ENCODE measurements around the gene PDX1. TPM values are rescaled to one million over a fixed set of nuclear protein-coding genes. Genes with fewer than 3 reads are reported as not detected.

The PDX1 gene
- polyA plus RNA-seq, 1 of the 3 experiments (the other 2 are of a cell fraction), result not detected

- 24% methylated on average over 32 of the region's 45 CpGs for WGBS (ENCODE audit: low lambda C conversion rate)
- Histone ChIP-seq H3K36me3 (replicated peaks in 1 of 2; ENCODE audit: control insufficient read depth in 1 of 2, insufficient read depth in 2 of 2, low read length in 1 of 2) (no peaks in the 10 kb centered on the region), H3K4me3 (ENCODE audit: low read depth in 2 of 2, low read length in 1 of 2) (no peak overlapping the region), H3K79me2 (ENCODE audit: insufficient read depth) (no peaks in the 10 kb centered on the region), H3F3A (replicated peaks; ENCODE audit: insufficient read depth) (no peaks in the 10 kb centered on the region), H4K20me1 (ENCODE audit: insufficient read depth) (no peaks in the 10 kb centered on the region), H2AFZ (ENCODE audit: low read depth) (no peak overlapping the region), H3K27ac (ENCODE audit: low read depth in 2 of 2, low read length in 1 of 2) (no peak overlapping the region), H3K27me3 (ENCODE audit: insufficient read depth) (peaks cover 86% of the 10 kb centered on the region), H3K9me3 (no peaks in the 10 kb centered on the region), H3K4me2 (no peak overlapping the region), H3K9ac (no peak overlapping the region), H3K9me2 (no peaks in the 10 kb centered on the region), H3K4me1 (ENCODE audit: control insufficient read depth in 1 of 2, insufficient read depth in 2 of 2, low read depth in 1 of 2, low read length in 1 of 2) (no peaks in the 10 kb centered on the region)
- TF ChIP-seq EZH2phosphoT487 (IDR thresholded peaks at IDR 0.05; ENCODE audit: borderline replicate concordance, low read depth), result peak; percentile 43; the same call in 1 of the 2 replicates
- TF ChIP-seq IRF3 (IDR thresholded peaks at IDR 0.05; ENCODE audit: low read depth, low read length), result no peak
- POLR2A ChIA-PET, result no interaction called here
- CTCF ChIA-PET, result interaction anchor here (1.1 to 2.7 kb wide), 3 partner anchors 12 to 140 kb away, joined by 3 to 13 read pairs (median 9); no protein-coding TSS in a partner anchor
- peak; percentile 64 for DNase-seq
Observed at GRCh38 chr13:27965740-27966640, 46.2 kb downstream of the PDX1 start.

DNA sequence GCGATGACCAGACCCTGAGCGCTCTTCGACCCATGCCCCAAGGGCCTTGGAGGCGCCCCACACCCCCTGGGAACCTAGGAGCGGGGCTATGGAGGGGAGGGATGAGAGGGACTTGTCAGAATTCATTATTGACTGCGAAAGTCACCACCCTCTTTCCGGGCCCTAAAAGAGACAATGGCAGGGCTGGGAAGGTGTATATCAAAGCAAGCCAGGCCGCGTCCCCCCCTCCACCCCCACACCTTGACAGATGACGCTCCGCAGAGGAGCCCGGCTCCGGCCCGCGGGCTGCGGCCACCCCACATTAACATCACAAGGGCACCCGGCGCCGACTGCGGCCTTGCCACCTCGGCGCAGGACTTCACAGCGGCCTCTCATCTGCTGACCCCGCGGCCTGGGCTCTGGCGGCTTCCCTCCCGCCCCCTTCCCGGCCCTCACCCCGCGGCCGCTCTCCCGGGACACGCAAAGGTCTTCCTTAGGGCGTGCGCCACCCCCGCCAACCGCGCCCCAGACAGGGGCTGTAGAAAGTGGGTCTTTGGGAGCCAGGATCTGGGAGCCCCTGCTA lies 46.9 kb downstream of the PDX1 start:
- no peaks in the 10 kb centered on the region for H3K4me1 ChIP-seq (ENCODE audit: control insufficient read depth in 1 of 2, insufficient read depth in 2 of 2, low read depth in 1 of 2, low read length in 1 of 2)
- no peaks in the 10 kb centered on the region for H3K9me2 ChIP-seq
- H3K27me3 ChIP-seq (ENCODE audit: insufficient read depth), result peaks cover 86% of the 10 kb centered on the region
- H3K4me2 ChIP-seq, result no peak overlapping the region
- no peak overlapping the region for H3K4me3 ChIP-seq (ENCODE audit: low read depth in 2 of 2, low read length in 1 of 2)
- no peaks in the 10 kb centered on the region for H4K20me1 ChIP-seq (ENCODE audit: insufficient read depth)
- POLR2A ChIA-PET, result no interaction called here
- peak; percentile 44 for DNase-seq
- H3K79me2 ChIP-seq (ENCODE audit: insufficient read depth), result no peaks in the 10 kb centered on the region
- CTCF ChIA-PET, result interaction anchor here (1.1 to 2.7 kb wide), 2 partner anchors 13 kb away, joined by 7 to 13 read pairs; no protein-coding TSS in a partner anchor
- H3K9me3 ChIP-seq, result no peaks in the 10 kb centered on the region
- no peak overlapping the region for H3K27ac ChIP-seq (ENCODE audit: low read depth in 2 of 2, low read length in 1 of 2)
- no peaks in the 10 kb centered on the region for H3K36me3 ChIP-seq (replicated peaks in 1 of 2; ENCODE audit: control insufficient read depth in 1 of 2, insufficient read depth in 2 of 2, low read length in 1 of 2)
- no peak overlapping the region for H3K9ac ChIP-seq
- H2AFZ ChIP-seq (ENCODE audit: low read depth), result no peak overlapping the region
- H3F3A ChIP-seq (replicated peaks; ENCODE audit: insufficient read depth), result no peaks in the 10 kb centered on the region
- 6% methylated on average over 3 of the region's 38 CpGs for WGBS (ENCODE audit: low lambda C conversion rate)
- TF ChIP-seq NFIC (IDR thresholded peaks at IDR 0.05; ENCODE audit: borderline replicate concordance) (no peak), REST (IDR thresholded peaks at IDR 0.05; ENCODE audit: low read depth, low read length) (no peak), GATA2 (CRISPR knock-in tag; IDR thresholded peaks at IDR 0.05) (no peak), ZBTB33 (IDR thresholded peaks at IDR 0.05; ENCODE audit: borderline replicate concordance, low read depth) (no peak), USF2 (IDR thresholded peaks at IDR 0.05; ENCODE audit: borderline replicate concordance, low read depth, low read length) (no peak), RCOR1 (IDR thresholded peaks at IDR 0.05; ENCODE audit: low read length) (no peak), JUND (IDR thresholded peaks at IDR 0.05) (no peak), NRF1 (IDR thresholded peaks at IDR 0.05; ENCODE audit: low read depth, low read length) (no peak), ELF1 (IDR thresholded peaks at IDR 0.05) (no peak), EP300 (IDR thresholded peaks at IDR 0.05; ENCODE audit: borderline replicate concordance in 1 of 2, low read depth in 1 of 2, low read length in 1 of 2) (no peak), TCF12 (IDR thresholded peaks at IDR 0.05) (no peak)
- TF ChIP-seq, protein P1, sequence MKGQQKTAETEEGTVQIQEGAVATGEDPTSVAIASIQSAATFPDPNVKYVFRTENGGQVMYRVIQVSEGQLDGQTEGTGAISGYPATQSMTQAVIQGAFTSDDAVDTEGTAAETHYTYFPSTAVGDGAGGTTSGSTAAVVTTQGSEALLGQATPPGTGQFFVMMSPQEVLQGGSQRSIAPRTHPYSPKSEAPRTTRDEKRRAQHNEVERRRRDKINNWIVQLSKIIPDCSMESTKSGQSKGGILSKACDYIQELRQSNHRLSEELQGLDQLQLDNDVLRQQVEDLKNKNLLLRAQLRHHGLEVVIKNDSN (IDR thresholded peaks at IDR 0.05; ENCODE audit: borderline replicate concordance, low read depth), result no peak
- TF ChIP-seq, protein P2, sequence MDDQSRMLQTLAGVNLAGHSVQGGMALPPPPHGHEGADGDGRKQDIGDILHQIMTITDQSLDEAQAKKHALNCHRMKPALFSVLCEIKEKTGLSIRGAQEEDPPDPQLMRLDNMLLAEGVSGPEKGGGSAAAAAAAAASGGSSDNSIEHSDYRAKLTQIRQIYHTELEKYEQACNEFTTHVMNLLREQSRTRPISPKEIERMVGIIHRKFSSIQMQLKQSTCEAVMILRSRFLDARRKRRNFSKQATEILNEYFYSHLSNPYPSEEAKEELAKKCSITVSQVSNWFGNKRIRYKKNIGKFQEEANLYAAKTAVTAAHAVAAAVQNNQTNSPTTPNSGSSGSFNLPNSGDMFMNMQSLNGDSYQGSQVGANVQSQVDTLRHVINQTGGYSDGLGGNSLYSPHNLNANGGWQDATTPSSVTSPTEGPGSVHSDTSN (IDR thresholded peaks at IDR 0.05), result no peak
